ENCODE data around the gene USP20.

USP20 gene

GRCh38 chr9:129901993-129902739, 66.9 kb downstream of the USP20 start:
- intact Hi-C loops (cut with DNase I) = no loop called here
- DNase-seq = peak in 1 of 10 donors; percentile 39

GRCh38 chr9:129902740-129903134, 67.5 kb downstream of the USP20 start:
- DNase-seq = no peak
- intact Hi-C loops (cut with DNase I) = no loop called here

- intact Hi-C loops (cut with DNase I) = no loop called here
- DNase-seq = no peak
Observed at GRCh38 chr9:129904734-129905133, 69.5 kb downstream of the USP20 start.

GRCh38 chr9:129906298-129906697, 71.0 kb downstream of the USP20 start:
- no peak for DNase-seq
- intact Hi-C loops (cut with DNase I) = no loop called here

GRCh38 chr9:129907201-129907600, 71.9 kb downstream of the USP20 start:
- DNase-seq = no peak
- intact Hi-C loops (cut with DNase I) = no loop called here

- no peak for DNase-seq
- intact Hi-C loops (cut with DNase I) = no loop called here
Observed at GRCh38 chr9:129908906-129909305, 73.6 kb downstream of the USP20 start.

GRCh38 chr9:129909851-129910250, 74.6 kb downstream of the USP20 start:
- intact Hi-C loops (cut with DNase I) = no loop called here
- DNase-seq = no peak

GRCh38 chr9:129910628-129911567, 75.6 kb downstream of the USP20 start:
- intact Hi-C loops (cut with DNase I) = no loop called here
- DNase-seq = no peak

GRCh38 chr9:129914051-129914450, 78.8 kb downstream of the USP20 start:
- intact Hi-C loops (cut with DNase I) = no loop called here

GRCh38 chr9:129916707-129917106, 81.4 kb downstream of the USP20 start:
- intact Hi-C loops (cut with DNase I) = no loop called here
- DNase-seq = no peak

More at GRCh38 chr9:129914051-129914450, 78.8 kb downstream of the USP20 start:
- DNase-seq = no peak

GRCh38 chr9:129918296-129918950, 83.2 kb downstream of the USP20 start:
- intact Hi-C loops (cut with DNase I) = no loop called here
- DNase-seq = no peak

- intact Hi-C loops (cut with DNase I) = no loop called here
- DNase-seq = no peak
Observed at GRCh38 chr9:129919277-129919676, 84.0 kb downstream of the USP20 start.

GRCh38 chr9:129919841-129920240, 84.6 kb downstream of the USP20 start:
- intact Hi-C loops (cut with DNase I) = no loop called here
- no peak for DNase-seq

GRCh38 chr9:129921905-129922304, 86.6 kb downstream of the USP20 start:
- DNase-seq = no peak
- intact Hi-C loops (cut with DNase I) = no loop called here

GRCh38 chr9:129923589-129923988, 88.3 kb downstream of the USP20 start:
- DNase-seq = no peak
- intact Hi-C loops (cut with DNase I) = no loop called here

GRCh38 chr9:129929496-129930125, 94.4 kb downstream of the USP20 start:
- DNase-seq = no peak
- intact Hi-C loops (cut with DNase I) = loop anchor here (5.0 kb wide), 1 partner anchor 32 kb away; no protein-coding TSS in a partner anchor

- intact Hi-C loops (cut with DNase I) = loop anchor here (5.0 kb wide), 1 partner anchor 33 kb away; no protein-coding TSS in a partner anchor
- DNase-seq = no peak
Observed at GRCh38 chr9:129930743-129931142, 95.5 kb downstream of the USP20 start.

All from posterior cingulate gyrus (tissue), 11 donors.